ENCODE data around the gene SLC16A14. TPM values are rescaled to one million over a fixed set of nuclear protein-coding genes. Genes with fewer than 3 reads are reported as not detected.

SLC16A14 gene
- total and polyA plus RNA-seq, 2 donors (not counting 3 experiments of a cell fraction or from before 2014, with no cell fraction given) = 0.22 to 0.30 TPM

DNA sequence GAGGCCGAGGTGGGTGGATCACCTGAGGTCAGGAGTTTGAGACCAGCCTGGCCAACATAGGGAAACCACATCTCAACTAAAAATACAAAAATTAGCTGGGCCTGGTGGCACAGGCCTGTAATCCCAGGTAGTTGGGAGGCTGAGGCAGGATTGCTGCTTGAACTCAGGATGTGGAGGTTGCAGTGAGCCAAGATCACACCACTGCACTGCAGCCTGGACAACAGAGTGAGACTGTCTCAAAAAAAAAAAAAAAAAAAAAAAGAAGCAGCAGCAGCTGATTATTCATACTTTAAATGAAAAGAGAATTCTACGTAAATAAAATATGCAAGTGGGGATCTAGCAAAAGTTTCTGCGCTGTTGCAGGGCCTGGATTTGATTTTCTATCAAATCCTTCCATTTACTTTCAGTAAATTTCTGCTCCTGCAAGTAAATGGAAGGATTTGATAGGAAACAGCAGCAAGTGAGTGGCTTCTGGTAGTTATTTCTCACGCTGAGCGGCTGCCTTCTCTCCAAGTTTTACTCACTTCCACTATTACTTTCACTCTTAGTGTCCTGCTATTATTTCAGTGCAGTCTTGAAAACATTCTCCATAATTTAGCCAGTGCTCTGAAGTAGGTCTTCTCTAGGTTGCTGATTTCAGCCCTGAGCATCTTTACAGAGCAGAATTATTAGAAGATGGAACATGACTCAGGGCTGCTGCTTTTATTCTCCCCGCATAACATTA, 68.4 kb downstream of the SLC16A14 start:
- TF ChIP-seq MYC (IDR thresholded peaks at IDR 0.05; ENCODE audit: low read depth, low read length) = no peak
- no peak for TF ChIP-seq POLR2A (IDR thresholded peaks at IDR 0.05; ENCODE audit: low read depth, low read length)
- no peak for TF ChIP-seq GATA2 (IDR thresholded peaks at IDR 0.05; ENCODE audit: insufficient read depth, insufficient read length, low read depth, low read length)
- no peak for TF ChIP-seq FOS (IDR thresholded peaks at IDR 0.05; ENCODE audit: borderline replicate concordance, insufficient read depth, low read length)
- TF ChIP-seq, protein P1, sequence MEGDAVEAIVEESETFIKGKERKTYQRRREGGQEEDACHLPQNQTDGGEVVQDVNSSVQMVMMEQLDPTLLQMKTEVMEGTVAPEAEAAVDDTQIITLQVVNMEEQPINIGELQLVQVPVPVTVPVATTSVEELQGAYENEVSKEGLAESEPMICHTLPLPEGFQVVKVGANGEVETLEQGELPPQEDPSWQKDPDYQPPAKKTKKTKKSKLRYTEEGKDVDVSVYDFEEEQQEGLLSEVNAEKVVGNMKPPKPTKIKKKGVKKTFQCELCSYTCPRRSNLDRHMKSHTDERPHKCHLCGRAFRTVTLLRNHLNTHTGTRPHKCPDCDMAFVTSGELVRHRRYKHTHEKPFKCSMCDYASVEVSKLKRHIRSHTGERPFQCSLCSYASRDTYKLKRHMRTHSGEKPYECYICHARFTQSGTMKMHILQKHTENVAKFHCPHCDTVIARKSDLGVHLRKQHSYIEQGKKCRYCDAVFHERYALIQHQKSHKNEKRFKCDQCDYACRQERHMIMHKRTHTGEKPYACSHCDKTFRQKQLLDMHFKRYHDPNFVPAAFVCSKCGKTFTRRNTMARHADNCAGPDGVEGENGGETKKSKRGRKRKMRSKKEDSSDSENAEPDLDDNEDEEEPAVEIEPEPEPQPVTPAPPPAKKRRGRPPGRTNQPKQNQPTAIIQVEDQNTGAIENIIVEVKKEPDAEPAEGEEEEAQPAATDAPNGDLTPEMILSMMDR (IDR thresholded peaks at IDR 0.05; ENCODE audit: extremely low read depth in 1 of 2, insufficient read depth in 1 of 2, low read depth in 1 of 2, low read length in 2 of 2) = no peak
- TF ChIP-seq POLR2AphosphoS5 (IDR thresholded peaks at IDR 0.05; ENCODE audit: insufficient read depth, low read depth, low read length) = no peak
- TF ChIP-seq, protein P2, sequence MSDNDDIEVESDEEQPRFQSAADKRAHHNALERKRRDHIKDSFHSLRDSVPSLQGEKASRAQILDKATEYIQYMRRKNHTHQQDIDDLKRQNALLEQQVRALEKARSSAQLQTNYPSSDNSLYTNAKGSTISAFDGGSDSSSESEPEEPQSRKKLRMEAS (IDR thresholded peaks at IDR 0.05; ENCODE audit: insufficient read depth, insufficient read length) = no peak
- no peak for TF ChIP-seq JUN (IDR thresholded peaks at IDR 0.05; ENCODE audit: borderline replicate concordance, insufficient read depth, insufficient read length, low read depth)
- no peak for TF ChIP-seq EZH2 (IDR thresholded peaks at IDR 0.05; ENCODE audit: borderline replicate concordance, low read depth, low read length, severe bottlenecking)
- Histone ChIP-seq H3K4me3 (replicated peaks in 1 of 3; ENCODE audit: insufficient read depth in 1 of 3, low read depth in 1 of 3, low read length in 3 of 3) (no peak overlapping the region), H3K4me2 (ENCODE audit: insufficient read depth, low read length) (no peak overlapping the region), H3K9me3 (replicated peaks; ENCODE audit: control insufficient read depth, insufficient read depth, low read length) (no peaks in the 10 kb centered on the region), H2AFZ (ENCODE audit: low read depth, low read length) (no peak overlapping the region), H3K36me3 (ENCODE audit: control insufficient read depth in 2 of 2, extremely low read depth in 1 of 2, insufficient read depth in 2 of 2, low read length in 2 of 2) (no peaks in the 10 kb centered on the region), H3K9ac (replicated peaks; ENCODE audit: extremely low read depth, insufficient read depth, low read length) (no peak overlapping the region), H3K27ac (ENCODE audit: insufficient read depth, low read depth, low read length) (no peak overlapping the region), H3K79me2 (ENCODE audit: control insufficient read depth, insufficient read depth, low read length) (no peaks in the 10 kb centered on the region), H3K4me1 (ENCODE audit: control insufficient read depth, extremely low read depth, insufficient read depth, low read length) (no peaks in the 10 kb centered on the region), H3K27me3 (ENCODE audit: control insufficient read depth in 2 of 2, insufficient read depth in 2 of 2, low read length in 2 of 2) (no peaks in the 10 kb centered on the region), H3K9me1 (replicated peaks; ENCODE audit: control insufficient read depth, extremely low read depth, insufficient read depth, low read length) (peaks cover 2% of the 10 kb centered on the region), H4K20me1 (replicated peaks; ENCODE audit: control insufficient read depth, extremely low read depth, insufficient read depth, low read length) (no peaks in the 10 kb centered on the region)
- no TSS peak for BruUV-seq (replicated peaks)
- ChIA-PET POLR2A (no interaction called here), CTCF (interaction anchor here (1.2 kb wide), 1 partner anchor 8 kb away, joined by 6 read pairs; no protein-coding TSS in a partner anchor)
- intact Hi-C loops (cut with micrococcal nuclease) (no loop called here), dilution Hi-C loops (cut with MboI; ENCODE audit: extremely low pct_ligation_motif_present, low sequenced_read_pairs) (no loop called here)
- DNase-seq (ENCODE audit: low read depth, low spot score) (no peak), FAIRE-seq (no peak)
